HUES6 (cell line): ENCODE data around the gene NPR3.

Source experiments
- H3K27ac ChIP-seq: 2 replicates; pipeline ENCODE4 v1.7.0; 2013; ENCODE audit warnings: low read depth, mild to moderate bottlenecking, low read length, inconsistent platforms
- H3K27me3 ChIP-seq: 2 replicates; pipeline ENCODE4 v1.6.1; 2013; ENCODE audit warnings: low read length; ENCODE audit not compliant: control insufficient read depth, insufficient read depth
- H3K36me3 ChIP-seq: 2 replicates; pipeline ENCODE4 v1.6.1; 2013; ENCODE audit warnings: low read length; ENCODE audit not compliant: control insufficient read depth, insufficient read depth
- H3K4me1 ChIP-seq: 2 replicates; pipeline ENCODE4 v1.6.1; 2013; ENCODE audit warnings: low read length; ENCODE audit not compliant: control insufficient read depth, insufficient read depth
- H3K4me3 ChIP-seq: 2 replicates; pipeline ENCODE4 v1.5.1; 2013; ENCODE audit warnings: low read depth, low read length
- H3K9ac ChIP-seq: one replicate; pipeline ENCODE4 v1.6.1; 2013; ENCODE audit warnings: mild to moderate bottlenecking, low read length
- H3K9me3 ChIP-seq: 2 replicates; pipeline ENCODE4 v1.6.1; 2013; ENCODE audit warnings: low read depth, low read length; ENCODE audit not compliant: control insufficient read depth, insufficient read depth

Gene NPR3

DNA sequence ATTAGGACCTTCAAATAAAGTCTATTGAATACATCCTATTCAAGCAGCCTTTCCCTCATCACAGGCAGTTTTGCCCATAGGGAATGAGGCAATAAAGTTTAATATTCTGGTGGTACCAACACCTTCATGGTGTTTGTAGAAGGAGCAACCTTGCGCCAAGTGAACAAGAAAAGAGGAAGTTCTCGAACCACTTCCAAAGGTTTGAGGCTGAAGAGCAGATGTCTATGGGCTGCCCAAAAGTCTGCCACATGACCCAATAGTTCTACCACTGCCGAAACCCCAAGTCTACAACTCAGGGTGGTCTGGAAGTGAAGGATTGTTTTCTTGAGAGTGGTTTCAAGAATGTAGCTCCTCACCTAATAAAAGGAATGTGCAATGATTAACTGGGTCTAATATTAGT is 123.1 kb downstream of the NPR3 start:
- Histone ChIP-seq H3K27me3 (no peaks in the 10 kb centered on the region), H3K27ac (no peak overlapping the region), H3K4me3 (no peak overlapping the region), H3K9me3 (no peaks in the 10 kb centered on the region), H3K9ac (no peak overlapping the region), H3K36me3 (no peaks in the 10 kb centered on the region), H3K4me1 (no peaks in the 10 kb centered on the region)

DNA sequence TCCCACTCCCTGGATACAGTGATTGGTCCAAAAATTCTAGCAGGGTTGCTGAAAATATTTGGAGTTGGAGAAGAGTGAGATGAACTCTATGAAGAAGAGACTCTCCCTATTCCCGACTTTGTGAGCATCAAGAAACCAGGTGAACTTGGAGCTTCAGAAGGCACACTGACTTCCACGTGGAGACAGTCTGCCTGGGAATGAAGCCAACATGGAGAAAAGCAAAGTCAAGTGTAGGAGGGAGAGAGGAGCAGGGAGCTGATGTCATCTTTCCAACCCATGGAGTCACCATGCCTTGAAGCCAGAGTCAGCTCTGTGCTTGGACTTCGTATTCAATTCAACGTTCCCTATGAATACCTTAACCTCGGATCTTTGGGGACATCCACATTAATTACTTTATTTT is 125.1 kb downstream of the NPR3 start:
- Histone ChIP-seq H3K9me3 (no peaks in the 10 kb centered on the region), H3K36me3 (no peaks in the 10 kb centered on the region), H3K9ac (no peak overlapping the region), H3K27ac (no peak overlapping the region), H3K4me1 (no peaks in the 10 kb centered on the region), H3K4me3 (no peak overlapping the region), H3K27me3 (no peaks in the 10 kb centered on the region)

DNA sequence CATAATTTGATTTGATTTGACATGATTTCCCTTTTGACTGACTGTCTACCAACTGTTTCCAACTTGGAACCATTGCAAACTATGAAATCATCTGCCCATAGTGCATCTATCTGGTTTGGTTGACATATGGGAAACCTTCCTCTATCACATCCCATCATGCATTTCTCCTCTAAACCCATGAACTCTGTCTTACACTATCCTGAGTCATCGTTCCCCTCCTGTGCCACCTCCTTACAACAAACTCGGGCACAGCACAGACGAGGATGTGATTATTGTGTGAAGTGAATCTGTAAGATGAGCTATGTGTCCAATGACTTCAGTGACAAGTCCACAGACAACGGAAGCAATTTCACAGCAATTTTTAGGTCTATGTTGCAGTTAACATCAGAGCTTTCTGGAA is 126.1 kb downstream of the NPR3 start:
- no peaks in the 10 kb centered on the region for H3K36me3 ChIP-seq
- no peak overlapping the region for H3K4me3 ChIP-seq
- no peaks in the 10 kb centered on the region for H3K4me1 ChIP-seq
- H3K27me3 ChIP-seq: no peaks in the 10 kb centered on the region
- H3K9ac ChIP-seq: no peak overlapping the region
- no peaks in the 10 kb centered on the region for H3K9me3 ChIP-seq
- H3K27ac ChIP-seq: no peak overlapping the region

DNA sequence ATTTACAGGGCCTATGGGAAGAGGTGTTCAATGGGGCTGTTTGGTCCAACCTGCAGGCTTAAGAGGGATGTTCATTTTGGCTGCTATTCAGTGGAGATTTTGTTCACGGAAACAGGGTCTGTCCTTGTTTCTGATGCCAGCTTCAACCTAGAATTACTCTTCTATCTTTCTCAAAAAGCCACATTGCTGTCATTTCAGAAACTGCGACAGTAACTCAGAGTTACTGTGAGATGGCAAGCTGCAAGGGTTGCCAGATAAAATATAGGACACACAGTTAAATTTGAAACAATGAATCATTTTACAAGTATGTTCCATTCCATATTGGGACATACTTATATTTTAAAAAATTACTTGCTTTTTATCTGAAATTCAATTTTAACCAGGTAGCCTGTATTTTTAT is 128.0 kb downstream of the NPR3 start:
- no peaks in the 10 kb centered on the region for H3K27me3 ChIP-seq
- no peaks in the 10 kb centered on the region for H3K36me3 ChIP-seq
- no peak overlapping the region for H3K9ac ChIP-seq
- H3K4me1 ChIP-seq: no peaks in the 10 kb centered on the region
- H3K9me3 ChIP-seq: no peaks in the 10 kb centered on the region
- H3K27ac ChIP-seq: no peak overlapping the region
- H3K4me3 ChIP-seq: no peak overlapping the region

DNA sequence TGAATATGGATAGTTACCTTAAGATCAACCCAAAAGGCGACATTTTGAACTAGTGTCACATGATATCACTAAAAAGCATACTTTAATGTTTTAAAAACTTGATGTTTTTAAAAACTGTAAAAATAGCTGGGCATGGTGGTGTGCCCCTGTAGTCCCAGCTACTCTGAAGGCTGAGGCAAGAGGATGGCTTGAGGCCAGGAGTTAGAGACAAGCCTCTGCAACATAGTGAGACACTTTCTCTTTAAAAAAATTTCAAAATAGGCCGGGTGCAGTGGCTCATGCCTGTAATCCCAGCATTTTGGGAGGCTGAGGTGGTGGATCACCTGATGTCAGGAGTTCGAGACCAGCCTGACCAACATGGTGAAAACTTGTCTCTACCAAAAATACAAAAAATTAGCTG is 129.5 kb downstream of the NPR3 start:
- H3K27me3 ChIP-seq: no peaks in the 10 kb centered on the region
- H3K4me3 ChIP-seq: no peak overlapping the region
- H3K9me3 ChIP-seq: no peaks in the 10 kb centered on the region
- H3K36me3 ChIP-seq: no peaks in the 10 kb centered on the region
- H3K27ac ChIP-seq: no peak overlapping the region
- H3K9ac ChIP-seq: no peak overlapping the region
- no peaks in the 10 kb centered on the region for H3K4me1 ChIP-seq
